GM21515 (cell line): Measurements from ENCODE around the gene OLIG1.
A peak's percentile ranks its signal among the peaks of the same experiment; 100 is the strongest.

ENCODE experiments used
- ATAC-seq: cut with Tn5 transposase; IDR thresholded peaks from one replicate; pipeline ENCODE4 v1.9.1; 2021; ENCODE audit not compliant: unreplicated experiment

Gene OLIG1

GRCh38 chr21:33061233-33061632, 8.7 kb upstream of the OLIG1 start:
- no peak for ATAC-seq

GRCh38 chr21:33063375-33063883, 6.5 kb upstream of the OLIG1 start:
- ATAC-seq: no peak

GRCh38 chr21:33063907-33064622, 5.9 kb upstream of the OLIG1 start:
- ATAC-seq: no peak

- no peak for ATAC-seq
These were observed 5.1 kb upstream of the OLIG1 start for GRCh38 chr21:33064623-33065390.

GRCh38 chr21:33067043-33067442, 2.9 kb upstream of the OLIG1 start:
- ATAC-seq: no peak

GRCh38 chr21:33067457-33067856, 2.5 kb upstream of the OLIG1 start:
- ATAC-seq: no peak

- no peak for ATAC-seq
These were observed 698 bp upstream of the OLIG1 start for GRCh38 chr21:33069243-33069642.

- no peak for ATAC-seq
These were observed 322 bp upstream of the OLIG1 start for GRCh38 chr21:33069645-33069993.

- no peak for ATAC-seq
These were observed 730 bp downstream of the OLIG1 start for GRCh38 chr21:33070744-33070997.

- no peak for ATAC-seq
These were observed 1.2 kb downstream of the OLIG1 start for GRCh38 chr21:33070998-33071769.

- no peak for ATAC-seq
These were observed 1.9 kb downstream of the OLIG1 start for GRCh38 chr21:33071770-33072306.

GRCh38 chr21:33073636-33074035, 3.7 kb downstream of the OLIG1 start:
- ATAC-seq: no peak

- ATAC-seq: no peak
These were observed 5.2 kb downstream of the OLIG1 start for GRCh38 chr21:33075128-33075527.

GRCh38 chr21:33075596-33076195, 5.8 kb downstream of the OLIG1 start:
- no peak for ATAC-seq

- no peak for ATAC-seq
These were observed 6.8 kb downstream of the OLIG1 start for GRCh38 chr21:33076600-33077329.

GRCh38 chr21:33078907-33079582, 9.1 kb downstream of the OLIG1 start:
- peak; percentile 95 for ATAC-seq

GRCh38 chr21:33080376-33080775, 10.4 kb downstream of the OLIG1 start:
- no peak for ATAC-seq

- no peak for ATAC-seq
These were observed 10.8 kb downstream of the OLIG1 start for GRCh38 chr21:33080776-33081175.

GRCh38 chr21:33088384-33088783, 18.4 kb downstream of the OLIG1 start:
- no peak for ATAC-seq
